Left lobe of liver (tissue), 2 donors: Measurements from ENCODE around the gene ATXN1. TPM values are rescaled to one million over a fixed set of nuclear protein-coding genes. Genes with fewer than 3 reads are reported as not detected.
A peak's percentile ranks its signal among the peaks of the same experiment; 100 is the strongest.
"Not testable (repeated sequence)": the region's sequence is repeated elsewhere in the genome, so short reads cannot be mapped to it uniquely, and the experiment has no call there.

Source experiments
- ATAC-seq: fragments of 200-7000 bp; cut with Tn5 transposase; one replicate; pipeline ENCODE4 v1.9.1; 2020; ENCODE audit warnings: mild to moderate bottlenecking, moderate library complexity
- DNase-seq: peaks from one replicate; pipeline ENCODE4 v3.0.0-alpha.2; 2020; ENCODE audit warnings: low spot score
- total RNA-seq: library from RNA; stranded (reverse); gene quantifications from one replicate; pipeline ENCODE4 v1.2.1, GENCODE V29; 2021
- donor health status: DM: no; HTN: no; CAD: no; lungs with moderate emphysema.
- donor health status: DM: no; HTN: yes; CAD: no.

ATXN1 gene
- total RNA-seq, 1 donor from 2014 or later: 29.5 TPM

GRCh38 chr6:16704401-16705045, 56.7 kb downstream of the ATXN1 start:
- DNase-seq (no peak), ATAC-seq (no peak)

- ATAC-seq, DNase-seq: not testable (repeated sequence)
Measured at GRCh38 chr6:16702627-16703378, 58.5 kb downstream of the ATXN1 start.

GRCh38 chr6:16700916-16701234, 60.4 kb downstream of the ATXN1 start:
- ATAC-seq: peak; percentile 6

GRCh38 chr6:16700202-16700915, 60.9 kb downstream of the ATXN1 start:
- peak; percentile 3 for ATAC-seq

More at GRCh38 chr6:16700916-16701234, 60.4 kb downstream of the ATXN1 start:
- no peak for DNase-seq

GRCh38 chr6:16698997-16699868, 62.0 kb downstream of the ATXN1 start:
- ATAC-seq (peak; percentile 94), DNase-seq (no peak)

More at GRCh38 chr6:16700202-16700915, 60.9 kb downstream of the ATXN1 start:
- no peak for DNase-seq

- DNase-seq (no peak), ATAC-seq (no peak)
Measured at GRCh38 chr6:16698162-16698533, 63.1 kb downstream of the ATXN1 start.

GRCh38 chr6:16697437-16698161, 63.7 kb downstream of the ATXN1 start:
- DNase-seq (no peak), ATAC-seq (no peak)

GRCh38 chr6:16696496-16696895, 64.8 kb downstream of the ATXN1 start:
- DNase-seq (no peak), ATAC-seq (no peak)

- no peak for DNase-seq
- ATAC-seq: no peak
Measured at GRCh38 chr6:16694781-16695578, 66.3 kb downstream of the ATXN1 start.

- ATAC-seq: no peak
- DNase-seq: no peak
Measured at GRCh38 chr6:16691324-16691723, 69.9 kb downstream of the ATXN1 start.

GRCh38 chr6:16690608-16691142, 70.6 kb downstream of the ATXN1 start:
- ATAC-seq (no peak), DNase-seq (no peak)

GRCh38 chr6:16689788-16690607, 71.3 kb downstream of the ATXN1 start:
- no peak for DNase-seq
- no peak for ATAC-seq

- ATAC-seq (no peak), DNase-seq (no peak)
Measured at GRCh38 chr6:16688984-16689636, 72.2 kb downstream of the ATXN1 start.

- ATAC-seq: no peak
- no peak for DNase-seq
Measured at GRCh38 chr6:16688436-16688835, 72.8 kb downstream of the ATXN1 start.

GRCh38 chr6:16687045-16687444, 74.2 kb downstream of the ATXN1 start:
- DNase-seq (no peak), ATAC-seq (no peak)

- no peak for ATAC-seq
- DNase-seq: no peak
Measured at GRCh38 chr6:16684896-16685554, 76.2 kb downstream of the ATXN1 start.

GRCh38 chr6:16684195-16684689, 77.0 kb downstream of the ATXN1 start:
- ATAC-seq: peak; percentile 18

More at GRCh38 chr6:16684195-16684689, 77.0 kb downstream of the ATXN1 start:
- DNase-seq: no peak
